Naive thymus-derived CD4-positive, alpha-beta T cell (primary cell): ENCODE data around the gene VAV2. TPM values are rescaled to one million over a fixed set of nuclear protein-coding genes. Genes with fewer than 3 reads are reported as not detected.
"Not testable (repeated sequence)": the region's sequence is repeated elsewhere in the genome, so short reads cannot be mapped to it uniquely, and the experiment has no call there.

Experiments used
- ATAC-seq: fragments of 150-1000 bp; cut with Tn5 transposase; 2 replicates; pipeline ENCODE4 v1.10.0; 2021; ENCODE audit warnings: mild to moderate bottlenecking, moderate library complexity
- CTCF ChIA-PET: fragments of 350-600 bp; sonication (Branson Sonifier 250); formaldehyde crosslinking; loops from one replicate; lab custom pipeline; 2021; ENCODE audit warnings: antibody characterized with exemption; lab: Charles Lee
- POLR2A ChIA-PET: fragments of 350-600 bp; sonication (Branson Sonifier 250); formaldehyde crosslinking; loops from one replicate; lab custom pipeline; 2021; ENCODE audit warnings: antibody characterized with exemption, inconsistent platforms; lab: Charles Lee
- DNase-seq, 9 donors: peaks; one replicate each; pipeline versions ENCODE4 v3.0.0 to v3.0.0-alpha.2; 2020 to 2022; ENCODE audit warnings: mixed read lengths in 1 of 9
- H3K27ac ChIP-seq: one replicate; pipeline ENCODE4 v1.7.0; 2013; ENCODE audit warnings: mild to moderate bottlenecking, low read depth, low read length, moderate library complexity
- H3K27me3 ChIP-seq, 2 donors: one replicate each; pipeline ENCODE4 v1.7.0; 2013; ENCODE audit warnings: low read length in 2 of 2, mild to moderate bottlenecking in 2 of 2, moderate library complexity in 2 of 2; ENCODE audit not compliant: control insufficient read depth in 2 of 2, insufficient read depth in 2 of 2
- H3K36me3 ChIP-seq, 3 experiments: 1 replicate in 2 of 3; 2 replicates in 1 of 3; pipeline ENCODE4 v1.7.0; 2013; ENCODE audit warnings: low read length in 3 of 3, mild to moderate bottlenecking in 3 of 3, moderate library complexity in 1 of 3; ENCODE audit not compliant: insufficient read depth in 3 of 3, control insufficient read depth in 2 of 3
- H3K4me1 ChIP-seq, 2 donors: one replicate each; pipeline ENCODE4 v1.7.0; 2013; ENCODE audit warnings: low read length in 2 of 2, mild to moderate bottlenecking in 2 of 2, moderate library complexity in 1 of 2; ENCODE audit not compliant: control insufficient read depth in 2 of 2, insufficient read depth in 2 of 2
- H3K4me3 ChIP-seq: 2 replicates; pipeline ENCODE4 v1.7.0; 2013; ENCODE audit warnings: mild to moderate bottlenecking, low read length
- H3K9me3 ChIP-seq, 3 experiments: 1 replicate in 2 of 3; 2 replicates in 1 of 3; pipeline ENCODE4 v1.7.0; 2013; ENCODE audit warnings: low read length in 3 of 3; ENCODE audit not compliant: control insufficient read depth in 2 of 3
- H3K27ac Mint-ChIP-seq, 9 donors: one replicate each; pipeline ENCODE4 v1.8.0; 2020 to 2022; ENCODE audit warnings: mixed read lengths in 9 of 9, mild to moderate bottlenecking in 8 of 9, moderate library complexity in 5 of 9, inconsistent platforms in 2 of 9
- H3K27me3 Mint-ChIP-seq, 5 donors: one replicate each; pipeline ENCODE4 v1.8.0; 2021 to 2022; ENCODE audit warnings: mixed read lengths in 5 of 5, mild to moderate bottlenecking in 1 of 5
- H3K36me3 Mint-ChIP-seq, 5 donors: one replicate each; pipeline ENCODE4 v1.8.0; 2020 to 2022; ENCODE audit warnings: mixed read lengths in 5 of 5, mild to moderate bottlenecking in 3 of 5, inconsistent platforms in 1 of 5
- H3K4me1 Mint-ChIP-seq, 7 donors: one replicate each; pipeline ENCODE4 v1.8.0; 2020 to 2022; ENCODE audit warnings: mixed read lengths in 7 of 7, mild to moderate bottlenecking in 3 of 7, inconsistent platforms in 1 of 7
- H3K4me3 Mint-ChIP-seq, 10 donors: one replicate each; pipeline ENCODE4 v1.8.0; 2020 to 2022; ENCODE audit warnings: mild to moderate bottlenecking in 10 of 10, mixed read lengths in 10 of 10, moderate library complexity in 6 of 10, inconsistent platforms in 2 of 10
- H3K9me3 Mint-ChIP-seq, 11 donors: one replicate each; pipeline ENCODE4 v1.8.0; 2020 to 2022; ENCODE audit warnings: mixed read lengths in 11 of 11, mild to moderate bottlenecking in 4 of 11, inconsistent platforms in 1 of 11, moderate library complexity in 1 of 11
- intact Hi-C, 2 donors: fragments of 100-400 bp; cut with micrococcal nuclease; formaldehyde crosslinking; loops; one replicate each; pipeline ENCODE4 v1.15.1; 2023
- polyA plus RNA-seq, 2 donors: library from polyadenylated mRNA; unstranded; fragments of 300-500 nt; fragmentation: Illumina TruSeq; gene quantifications; one replicate each; pipeline ENCODE4 v1.2.3, GENCODE V29; 2021
- total RNA-seq, 6 experiments: library from RNA in 5 of 6; stranded (reverse) in 5 of 6; gene quantifications; 1 replicate in 5 of 6; 2 replicates in 1 of 6; pipeline ENCODE4 v1.2.3 and lab custom pipeline; 2021 to 2026

VAV2 gene
- total and polyA plus RNA-seq, 7 experiments from 2014 or later, result 0.18 to 14.4 (median 1.9) TPM

DNA sequence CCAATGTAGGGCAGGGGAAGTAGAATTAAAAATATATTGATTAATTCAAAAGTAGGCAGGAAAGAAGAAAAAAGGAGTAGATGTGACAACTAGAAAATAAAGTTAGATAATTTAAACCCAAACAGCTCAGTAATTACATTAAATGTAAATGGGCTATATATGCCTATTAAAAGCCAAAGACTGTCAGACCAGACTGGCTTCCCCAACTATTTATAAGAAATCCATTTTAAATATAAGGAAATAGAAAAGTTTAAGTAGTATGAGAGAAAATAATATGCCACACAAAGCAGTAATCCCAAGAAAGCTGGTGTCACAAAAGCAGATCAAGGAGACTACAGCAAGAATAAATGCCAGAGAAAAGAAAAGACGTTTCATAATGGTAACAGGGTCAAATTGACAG lies 225.1 kb downstream of the VAV2 start:
- peaks cover 3 to 31% (median 21%) of the 10 kb centered on the region in 5 donors for H3K36me3 Mint-ChIP-seq
- ATAC-seq (no peak), DNase-seq (no peak)
- H3K27me3 ChIP-seq, result no peaks in the 10 kb centered on the region
- H3K4me1 ChIP-seq, result no peaks in the 10 kb centered on the region
- intact Hi-C loops, result no loop called here
- ChIA-PET POLR2A (no interaction called here), CTCF (no interaction called here)
- H3K27ac Mint-ChIP-seq, result no peak overlapping the region
- H3K27me3 Mint-ChIP-seq, result peaks cover 0 to 6% (median 0%) of the 10 kb centered on the region in 5 donors
- no peak overlapping the region for H3K4me3 Mint-ChIP-seq
- no peak overlapping the region for H3K27ac ChIP-seq
- no peaks in the 10 kb centered on the region for H3K4me1 Mint-ChIP-seq
- H3K9me3 Mint-ChIP-seq, result peaks cover 6 to 41% (median 15%) of the 10 kb centered on the region in 11 donors
- peaks cover 0 to 12% (median 0%) of the 10 kb centered on the region in 3 experiments for H3K9me3 ChIP-seq
- no peaks in the 10 kb centered on the region for H3K36me3 ChIP-seq
- H3K4me3 ChIP-seq, result no peak overlapping the region

DNA sequence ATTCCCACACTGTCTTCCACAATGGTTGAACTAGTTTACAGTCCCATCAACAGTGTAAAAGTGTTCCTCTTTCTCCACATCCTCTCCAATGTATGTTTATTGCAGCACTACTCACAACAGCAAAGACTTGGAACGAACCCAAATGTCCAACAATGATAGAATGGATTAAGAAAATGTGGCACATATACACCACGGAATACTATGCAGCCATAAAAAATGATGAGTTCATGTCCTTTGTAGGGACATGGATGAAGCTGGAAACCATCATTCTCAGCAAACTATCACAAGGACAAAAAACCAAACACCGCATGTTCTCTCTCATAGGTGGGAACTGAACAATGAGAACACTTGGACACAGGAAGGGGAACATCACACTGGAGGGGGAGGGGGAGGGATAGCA lies 225.9 kb downstream of the VAV2 start:
- H3K4me3 ChIP-seq, H3K36me3 ChIP-seq, ATAC-seq, DNase-seq, CTCF ChIA-PET, H3K27me3 ChIP-seq, POLR2A ChIA-PET, intact Hi-C loops, H3K27me3 Mint-ChIP-seq, H3K27ac ChIP-seq, H3K4me1 Mint-ChIP-seq, H3K4me3 Mint-ChIP-seq, H3K4me1 ChIP-seq: not testable (repeated sequence)
- H3K9me3 Mint-ChIP-seq, result peaks cover 6 to 41% (median 15%) of the 10 kb centered on the region in 11 donors
- peak overlapping the region in 1 of 9 donors; percentile 27 for H3K27ac Mint-ChIP-seq
- H3K9me3 ChIP-seq, result peaks cover 0 to 12% (median 0%) of the 10 kb centered on the region in 3 experiments
- H3K36me3 Mint-ChIP-seq, result peaks cover 3 to 31% (median 21%) of the 10 kb centered on the region in 5 donors

DNA sequence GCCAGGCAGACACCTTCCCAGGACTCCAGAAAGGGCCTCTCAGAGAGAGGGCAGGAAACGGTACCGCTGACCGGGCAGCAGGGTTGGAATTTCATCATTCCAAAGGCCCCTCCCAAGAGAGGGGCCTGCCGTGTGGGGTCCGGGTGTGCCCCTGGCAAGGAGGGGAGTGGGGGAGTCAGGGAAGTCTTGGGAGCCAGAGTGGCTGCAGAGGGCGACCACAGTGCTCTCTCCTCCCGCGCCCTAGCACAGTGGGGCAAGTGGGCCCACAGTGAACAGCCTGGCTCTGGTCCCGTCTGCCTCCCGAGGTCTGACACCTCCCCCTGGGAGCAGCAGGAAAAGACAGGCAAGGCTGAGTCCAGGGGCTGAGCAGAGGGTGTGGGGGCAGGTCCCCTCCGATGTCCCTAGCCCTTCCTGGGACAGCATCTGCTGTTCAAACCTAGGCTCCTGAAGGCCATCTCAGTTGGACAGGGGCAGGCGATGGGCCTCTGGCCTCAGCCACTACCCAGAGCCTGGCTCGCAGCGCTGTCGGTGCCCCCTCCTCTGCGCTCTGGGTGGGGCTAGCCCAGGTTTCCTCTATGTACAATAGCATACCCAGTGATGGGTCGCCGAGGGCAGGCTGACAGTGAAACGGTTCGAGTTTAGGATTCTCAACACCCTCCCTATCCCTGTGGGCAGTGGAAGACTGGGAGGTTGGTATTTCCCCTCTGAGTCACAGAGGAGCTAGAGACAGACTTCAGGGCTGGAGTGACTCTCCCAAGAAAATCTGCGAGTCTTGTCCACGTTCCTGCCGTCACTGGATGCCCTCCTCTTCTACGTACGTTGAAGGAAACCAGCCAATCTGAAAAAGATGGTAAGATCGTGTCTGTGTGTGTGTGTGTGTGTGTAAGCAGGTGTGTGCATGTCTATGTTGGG lies 228.6 kb downstream of the VAV2 start:
- no peaks in the 10 kb centered on the region for H3K36me3 ChIP-seq
- peaks cover 0 to 12% (median 0%) of the 10 kb centered on the region in 3 experiments for H3K9me3 ChIP-seq
- Mint-ChIP-seq H3K4me1 (no peaks in the 10 kb centered on the region), H3K27me3 (peaks cover 0 to 6% (median 0%) of the 10 kb centered on the region in 5 donors), H3K4me3 (no peak overlapping the region), H3K9me3 (peaks cover 6 to 41% (median 15%) of the 10 kb centered on the region in 11 donors), H3K27ac (no peak overlapping the region), H3K36me3 (peaks cover 3 to 31% (median 20%) of the 10 kb centered on the region in 5 donors)
- POLR2A ChIA-PET, result no interaction called here
- DNase-seq (peak in 2 of 9 donors; percentile 4 to 16), ATAC-seq (no peak)
- no peak overlapping the region for H3K27ac ChIP-seq
- H3K27me3 ChIP-seq, result no peaks in the 10 kb centered on the region
- H3K4me3 ChIP-seq, result no peak overlapping the region
- CTCF ChIA-PET, result no interaction called here
- H3K4me1 ChIP-seq, result no peaks in the 10 kb centered on the region
- intact Hi-C loops, result no loop called here

DNA sequence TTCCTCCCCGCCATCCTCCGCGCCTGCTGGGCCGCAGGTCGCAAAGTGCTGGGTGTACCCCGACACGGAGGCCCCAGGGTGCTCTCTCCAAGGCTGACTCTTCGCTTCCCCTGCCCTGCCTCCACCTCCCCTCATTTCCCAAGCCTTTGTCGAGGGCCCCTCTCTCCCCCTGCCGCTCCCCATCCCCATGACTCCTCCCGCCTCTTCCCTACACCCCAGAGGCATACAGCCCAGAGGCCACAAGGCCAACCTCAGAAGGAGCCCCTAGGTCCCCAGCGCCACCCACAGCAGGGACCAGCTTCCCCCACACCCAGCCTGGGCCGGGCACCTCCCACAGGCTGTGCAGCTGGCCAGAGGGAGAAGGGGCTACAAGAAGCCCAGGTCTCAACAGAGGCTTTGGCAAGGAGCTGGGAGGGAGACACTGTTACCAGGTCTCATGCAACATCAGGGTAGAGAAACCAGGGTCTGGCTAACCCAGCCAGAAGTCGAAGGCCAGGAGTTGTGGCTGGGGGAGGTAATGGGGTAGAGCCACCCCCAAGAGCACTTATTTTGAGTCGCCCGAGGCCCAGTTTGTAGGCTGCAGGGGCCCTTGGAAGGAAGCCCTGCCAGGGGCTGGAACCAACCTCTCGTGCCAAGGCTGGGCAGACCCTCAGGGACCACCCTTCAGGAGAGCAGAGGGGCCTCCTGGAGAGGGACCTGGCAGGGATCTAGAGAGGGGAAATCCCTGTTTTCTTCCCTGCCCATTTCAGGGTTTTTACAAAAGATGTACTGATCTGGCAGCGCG lies 229.4 kb downstream of the VAV2 start:
- no peak overlapping the region for H3K27ac Mint-ChIP-seq
- Histone ChIP-seq H3K27me3 (no peaks in the 10 kb centered on the region), H3K4me1 (no peaks in the 10 kb centered on the region), H3K27ac (no peak overlapping the region), H3K9me3 (peaks cover 0 to 9% (median 0%) of the 10 kb centered on the region in 3 experiments), H3K36me3 (no peaks in the 10 kb centered on the region), H3K4me3 (no peak overlapping the region)
- H3K4me1 Mint-ChIP-seq, result no peaks in the 10 kb centered on the region
- intact Hi-C loops, result no loop called here
- H3K4me3 Mint-ChIP-seq, result no peak overlapping the region
- ATAC-seq, result no peak
- peaks cover 6 to 38% (median 15%) of the 10 kb centered on the region in 11 donors for H3K9me3 Mint-ChIP-seq
- peaks cover 3 to 30% (median 15%) of the 10 kb centered on the region in 5 donors for H3K36me3 Mint-ChIP-seq
- CTCF ChIA-PET, result no interaction called here
- POLR2A ChIA-PET, result no interaction called here
- H3K27me3 Mint-ChIP-seq, result peaks cover 0 to 6% (median 0%) of the 10 kb centered on the region in 5 donors
- peak in 1 of 9 donors; percentile 12 for DNase-seq

DNA sequence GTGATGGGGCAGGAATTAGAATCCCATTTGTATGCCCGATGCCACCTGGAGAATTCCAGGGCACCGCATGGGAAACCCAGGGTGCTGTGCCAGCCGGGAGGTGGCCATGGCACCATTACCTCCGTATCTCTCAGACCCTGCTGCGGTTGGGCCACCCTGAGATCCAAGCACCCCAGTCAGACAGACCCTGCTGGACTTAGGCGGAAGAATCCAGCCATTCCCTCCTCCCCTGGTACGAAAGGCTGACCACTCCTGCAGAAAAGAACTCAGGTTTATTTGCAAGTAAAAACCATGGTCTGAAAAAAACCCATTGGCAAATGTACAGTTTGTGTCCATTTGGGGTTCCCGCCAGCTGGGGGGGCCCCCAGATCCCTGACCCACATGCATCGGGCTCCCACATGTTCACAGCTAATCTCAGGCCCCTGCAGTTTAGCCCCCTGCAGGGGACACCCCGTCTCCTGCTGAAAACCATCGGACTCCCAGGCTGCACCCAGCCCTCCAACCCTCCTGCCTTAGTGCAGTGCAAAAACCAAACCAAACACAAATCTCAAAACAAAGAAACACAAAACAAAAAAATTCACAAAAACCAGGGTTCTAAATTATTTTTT lies 230.4 kb downstream of the VAV2 start:
- H3K9me3 Mint-ChIP-seq, result peaks cover 6 to 29% (median 11%) of the 10 kb centered on the region in 11 donors
- Histone ChIP-seq H3K9me3 (no peaks in the 10 kb centered on the region), H3K4me3 (no peak overlapping the region), H3K4me1 (no peaks in the 10 kb centered on the region), H3K36me3 (no peaks in the 10 kb centered on the region), H3K27ac (no peak overlapping the region), H3K27me3 (no peaks in the 10 kb centered on the region)
- DNase-seq (peak in 2 of 9 donors; percentile 1 to 9), ATAC-seq (no peak)
- H3K27me3 Mint-ChIP-seq, result peaks cover 0 to 6% (median 0%) of the 10 kb centered on the region in 5 donors
- peak overlapping the region in 1 of 9 donors; percentile 21 for H3K27ac Mint-ChIP-seq
- peaks cover 3 to 20% (median 11%) of the 10 kb centered on the region in 5 donors for H3K36me3 Mint-ChIP-seq
- ChIA-PET CTCF (no interaction called here), POLR2A (no interaction called here)
- no peak overlapping the region for H3K4me3 Mint-ChIP-seq
- no peaks in the 10 kb centered on the region for H3K4me1 Mint-ChIP-seq
- intact Hi-C loops, result no loop called here

DNA sequence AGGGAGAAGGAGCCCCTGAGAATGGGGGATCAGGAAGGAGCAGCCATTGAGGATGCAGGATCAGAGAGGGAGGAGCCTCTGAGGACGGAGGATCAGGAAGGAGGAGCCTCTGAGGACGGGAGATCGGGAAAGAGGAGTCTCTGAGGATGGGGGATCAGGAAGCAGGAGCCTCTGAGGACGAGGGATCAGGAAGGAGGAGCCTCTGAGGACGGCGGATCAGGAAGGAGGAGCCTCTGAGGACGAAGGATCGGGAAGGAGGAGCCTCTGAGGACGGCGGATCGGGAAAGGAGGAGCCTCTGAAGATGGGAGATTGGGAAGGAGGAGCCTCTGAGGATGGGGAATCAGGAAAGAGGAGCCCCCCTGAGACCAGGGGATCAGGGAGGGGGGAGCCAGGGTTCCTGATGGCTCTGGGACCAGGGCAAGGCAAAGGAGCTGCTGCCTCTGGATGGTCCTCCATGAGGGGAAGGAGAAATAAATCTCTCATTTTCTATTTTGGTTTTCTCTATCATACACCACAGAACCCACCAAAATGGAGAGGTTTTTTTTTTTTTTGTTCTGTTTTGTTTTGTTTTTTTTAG lies 231.3 kb downstream of the VAV2 start:
- Mint-ChIP-seq H3K27me3 (peaks cover 0 to 6% (median 0%) of the 10 kb centered on the region in 5 donors), H3K36me3 (peaks cover 3 to 19% (median 11%) of the 10 kb centered on the region in 5 donors), H3K9me3 (peaks cover 0 to 21% (median 9%) of the 10 kb centered on the region in 11 donors), H3K4me1 (no peaks in the 10 kb centered on the region), H3K27ac (no peak overlapping the region), H3K4me3 (no peak overlapping the region)
- ChIA-PET POLR2A (no interaction called here), CTCF (interaction anchor here (1.1 kb wide), 1 partner anchor 21 kb away, joined by 4 read pairs; no protein-coding TSS in a partner anchor)
- DNase-seq (no peak), ATAC-seq (no peak)
- Histone ChIP-seq H3K27me3 (no peaks in the 10 kb centered on the region), H3K36me3 (no peaks in the 10 kb centered on the region), H3K4me3 (no peak overlapping the region), H3K4me1 (no peaks in the 10 kb centered on the region), H3K27ac (no peak overlapping the region), H3K9me3 (no peaks in the 10 kb centered on the region)
- intact Hi-C loops, result no loop called here
